ENCODE measurements around the gene STPG3. TPM values are rescaled to one million over a fixed set of nuclear protein-coding genes. Genes with fewer than 3 reads are reported as not detected.

STPG3 gene
- total and polyA plus RNA-seq, 2 of the 13 experiments (the other 11 are each of a cell fraction or from before 2014, with no cell fraction given), result not detected

GRCh38 chr9:137217276-137218211 is 33.5 kb upstream of the STPG3 start (continued):
- TF ChIP-seq ARID5B (CRISPR knock-in tag; IDR thresholded peaks at IDR 0.05), result no peak; the same call in 1 of the 2 replicates
- peak; percentile 22; the same call in 1 of the 2 replicates for TF ChIP-seq KDM5A (IDR thresholded peaks at IDR 0.05; ENCODE audit: borderline replicate concordance, low read length)
- TF ChIP-seq TIGD3 (CRISPR knock-in tag; IDR thresholded peaks at IDR 0.05; ENCODE audit: borderline replicate concordance), result no peak
- TF ChIP-seq HDAC1 (CRISPR knock-in tag; IDR thresholded peaks at IDR 0.05), result peak; percentile 12; the same call in 1 of the 2 replicates
- no peak for TF ChIP-seq IKZF1 (IDR thresholded peaks at IDR 0.05)
- TF ChIP-seq ZNF546 (CRISPR knock-in tag; conservative IDR thresholded peaks at IDR 0.05), result no peak
- TF ChIP-seq RXRB (CRISPR knock-in tag; IDR thresholded peaks at IDR 0.05; ENCODE audit: borderline replicate concordance), result peak; percentile 28; the same call in 1 of the 2 replicates
- TF ChIP-seq REXO4 (CRISPR knock-in tag; IDR thresholded peaks at IDR 0.05; ENCODE audit: borderline replicate concordance), result no peak
- no peak for TF ChIP-seq RFX3 (CRISPR knock-in tag; IDR thresholded peaks at IDR 0.05)
- no peak for TF ChIP-seq SP140L (CRISPR knock-in tag; IDR thresholded peaks at IDR 0.05; ENCODE audit: borderline replicate concordance)
- no peak for TF ChIP-seq ZNF816 (CRISPR knock-in tag; IDR thresholded peaks at IDR 0.05; ENCODE audit: borderline replicate concordance)
- TF ChIP-seq ZNF260 (CRISPR knock-in tag; IDR thresholded peaks at IDR 0.05; ENCODE audit: borderline replicate concordance, low read depth), result no peak
- TF ChIP-seq TERF1 (CRISPR knock-in tag; IDR thresholded peaks at IDR 0.05), result no peak
- peak; percentile 93 for TF ChIP-seq ZFP90 (CRISPR knock-in tag; IDR thresholded peaks at IDR 0.05; ENCODE audit: borderline replicate concordance)
- TF ChIP-seq ZNF713 (CRISPR knock-in tag; IDR thresholded peaks at IDR 0.05), result 0 out of 2 replicates have a peak, but pooled peaks have one; percentile 79
- no peak for TF ChIP-seq HBP1 (CRISPR knock-in tag; IDR thresholded peaks at IDR 0.05; ENCODE audit: low read depth)
- TF ChIP-seq MAZ (IDR thresholded peaks at IDR 0.05; ENCODE audit: borderline replicate concordance, low read depth, low read length), result peak; percentile 38; the same call in 1 of the 2 replicates
- TF ChIP-seq MAZ (CRISPR knock-in tag; IDR thresholded peaks at IDR 0.05; ENCODE audit: low read depth), result peak; percentile 73
- no peak for TF ChIP-seq ZBTB38 (CRISPR knock-in tag; IDR thresholded peaks at IDR 0.05)
- TF ChIP-seq ZNF788 (CRISPR knock-in tag; IDR thresholded peaks at IDR 0.05; ENCODE audit: borderline replicate concordance), result peak; percentile 58; the same call in 1 of the 2 replicates
- no peak for TF ChIP-seq ZNF180 (CRISPR knock-in tag; IDR thresholded peaks at IDR 0.05; ENCODE audit: borderline replicate concordance, low read depth)

Measured in HepG2 (cell line).